AG09309 (cell line): ENCODE data around the gene FOSB.

Experiments
- DNase-seq: peaks from one replicate; pipeline ENCODE4 v3.0.0-alpha.2; 2010; ENCODE audit warnings: low read depth
- H3K4me3 ChIP-seq: 2 replicates; pipeline ENCODE4 v1.5.1; 2011; ENCODE audit warnings: mild to moderate bottlenecking, low read depth, low read length, moderate library complexity; ENCODE audit not compliant: control insufficient read depth
- TF ChIP-seq, protein P1 (sequence below): IDR thresholded peaks from 2 replicates; pipeline ENCODE4 v1.5.1; 2011; ENCODE audit warnings: mild to moderate bottlenecking, low read depth, low read length, inconsistent platforms; ENCODE audit not compliant: insufficient read depth, control insufficient read depth; ENCODE audit errors: missing control alignments

Gene FOSB

DNA sequence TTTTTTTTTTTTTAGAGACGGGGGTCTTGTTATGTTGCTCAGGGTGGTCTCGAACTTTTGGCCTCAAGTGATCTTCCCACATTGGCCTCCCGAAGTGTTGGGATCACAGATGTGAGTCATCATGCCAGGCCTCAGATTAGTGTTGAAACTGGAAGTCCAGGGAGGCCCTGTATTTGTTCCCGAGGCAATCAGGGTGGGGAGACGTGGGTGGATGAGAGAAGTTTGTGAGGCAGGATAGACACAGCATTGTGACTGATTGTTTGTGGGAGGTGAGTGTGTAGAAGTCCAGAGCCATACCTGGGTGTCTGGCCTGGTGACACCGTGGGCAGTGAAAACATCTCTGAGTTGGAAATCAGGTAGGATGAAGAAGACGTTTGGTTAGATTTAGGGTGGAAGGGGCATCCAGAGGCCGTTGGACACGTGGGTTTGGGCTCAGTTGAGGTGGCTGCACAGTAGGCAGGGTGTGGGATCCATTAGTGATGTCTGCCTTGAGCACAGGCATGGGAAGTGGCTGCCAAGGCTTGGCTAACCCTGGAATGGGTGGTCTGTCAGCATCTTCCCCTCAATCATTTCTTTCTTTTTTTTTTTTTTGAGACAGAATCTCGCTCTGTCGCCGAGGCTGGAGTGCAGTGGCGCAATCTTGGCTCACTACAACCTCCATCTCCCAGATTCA is 16.6 kb downstream of the FOSB start:
- no peak overlapping the region for H3K4me3 ChIP-seq
- TF ChIP-seq, protein P1, sequence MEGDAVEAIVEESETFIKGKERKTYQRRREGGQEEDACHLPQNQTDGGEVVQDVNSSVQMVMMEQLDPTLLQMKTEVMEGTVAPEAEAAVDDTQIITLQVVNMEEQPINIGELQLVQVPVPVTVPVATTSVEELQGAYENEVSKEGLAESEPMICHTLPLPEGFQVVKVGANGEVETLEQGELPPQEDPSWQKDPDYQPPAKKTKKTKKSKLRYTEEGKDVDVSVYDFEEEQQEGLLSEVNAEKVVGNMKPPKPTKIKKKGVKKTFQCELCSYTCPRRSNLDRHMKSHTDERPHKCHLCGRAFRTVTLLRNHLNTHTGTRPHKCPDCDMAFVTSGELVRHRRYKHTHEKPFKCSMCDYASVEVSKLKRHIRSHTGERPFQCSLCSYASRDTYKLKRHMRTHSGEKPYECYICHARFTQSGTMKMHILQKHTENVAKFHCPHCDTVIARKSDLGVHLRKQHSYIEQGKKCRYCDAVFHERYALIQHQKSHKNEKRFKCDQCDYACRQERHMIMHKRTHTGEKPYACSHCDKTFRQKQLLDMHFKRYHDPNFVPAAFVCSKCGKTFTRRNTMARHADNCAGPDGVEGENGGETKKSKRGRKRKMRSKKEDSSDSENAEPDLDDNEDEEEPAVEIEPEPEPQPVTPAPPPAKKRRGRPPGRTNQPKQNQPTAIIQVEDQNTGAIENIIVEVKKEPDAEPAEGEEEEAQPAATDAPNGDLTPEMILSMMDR = no peak
- DNase-seq = no peak

DNA sequence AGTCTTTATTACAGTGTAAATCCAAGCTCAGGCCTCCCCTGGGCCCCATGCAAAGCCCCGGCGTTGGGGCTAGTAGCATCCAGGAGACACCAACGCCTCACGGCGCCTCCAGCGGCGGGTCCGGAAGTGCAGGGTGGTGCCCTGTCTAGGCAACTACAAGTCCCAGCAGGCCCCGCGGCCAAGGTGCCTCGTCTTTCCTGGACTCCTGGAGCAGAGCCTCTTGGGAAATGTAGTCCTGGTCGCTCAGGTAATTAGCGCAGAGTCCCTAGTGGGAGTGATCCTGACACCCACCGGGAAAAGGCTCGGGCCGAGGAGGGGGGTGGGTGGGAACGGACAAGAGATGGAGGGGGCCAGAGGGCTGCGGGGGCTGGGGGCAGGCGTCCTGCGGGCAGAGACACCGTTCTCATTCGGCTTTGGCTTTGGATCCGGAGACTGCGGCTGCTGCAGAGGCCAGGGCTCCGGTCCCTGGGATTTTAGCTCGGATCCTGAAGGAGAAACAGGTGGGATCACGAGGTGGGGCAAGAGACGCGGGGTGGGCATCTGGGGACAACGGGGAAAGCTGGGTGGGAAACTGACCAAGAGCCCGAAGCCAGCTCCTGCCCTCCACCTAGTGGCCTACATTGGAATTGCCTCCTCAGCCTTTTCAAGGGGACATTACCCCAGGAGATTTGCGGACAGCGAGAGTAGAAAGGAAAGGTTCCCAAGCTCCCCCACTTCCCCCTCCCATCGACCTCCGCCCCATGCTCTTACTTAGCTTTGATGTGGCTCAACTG is 17.7 kb downstream of the FOSB start:
- H3K4me3 ChIP-seq = peak overlapping the region; percentile 69
- DNase-seq = peak; percentile 72
- TF ChIP-seq, protein P1 = peak; percentile 93

DNA sequence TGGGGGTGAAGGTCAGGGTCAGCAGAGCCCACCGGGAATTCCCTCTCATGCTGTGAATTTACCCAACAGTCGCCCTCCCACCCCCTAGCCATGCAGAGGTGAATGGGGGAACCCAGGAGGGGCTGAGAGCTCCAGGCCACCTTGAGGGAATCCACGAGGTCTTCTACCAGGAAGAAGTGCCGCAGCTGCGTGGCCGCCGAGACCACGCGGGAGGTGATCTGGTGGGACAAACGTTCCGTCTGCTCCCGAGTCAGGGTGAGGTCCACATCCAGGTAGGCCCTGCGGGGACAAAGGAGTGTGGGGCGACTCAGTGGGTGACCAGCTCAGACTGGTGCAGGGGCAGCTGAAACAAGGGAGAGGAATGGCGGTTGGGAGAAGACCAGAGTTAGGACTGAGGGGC is 20.9 kb downstream of the FOSB start:
- TF ChIP-seq, protein P1 = no peak
- no peak overlapping the region for H3K4me3 ChIP-seq
- no peak for DNase-seq

DNA sequence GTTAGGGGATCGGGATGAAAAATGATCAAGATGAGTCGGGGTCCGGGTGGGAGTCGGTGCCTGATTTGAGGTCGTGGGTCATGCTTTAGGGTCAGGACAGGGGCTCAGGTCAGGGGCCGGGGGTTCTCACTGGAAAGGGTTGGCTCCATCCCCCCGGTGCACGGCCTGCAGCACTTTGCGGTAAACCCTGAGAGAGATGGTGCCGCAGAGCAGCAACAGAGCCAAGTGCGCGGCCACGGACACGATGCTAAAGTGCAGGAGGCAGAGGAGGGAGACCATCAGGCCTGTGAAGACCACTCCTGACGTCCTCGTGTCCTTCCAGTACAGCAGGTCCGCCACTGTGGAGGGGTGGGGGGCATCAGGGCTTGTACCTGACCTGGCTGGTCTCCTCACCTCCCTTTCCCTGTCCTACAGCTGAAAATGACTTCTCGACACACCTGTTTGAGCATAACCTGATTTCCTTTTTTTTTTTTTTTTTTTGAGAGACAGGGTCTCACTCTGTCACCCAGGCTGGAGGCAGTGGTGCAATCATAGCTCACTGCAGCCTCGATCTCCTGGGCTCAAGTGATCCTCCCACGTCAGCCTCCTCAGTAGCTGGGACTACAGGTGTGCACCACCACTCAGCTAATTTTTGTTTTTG is 21.5 kb downstream of the FOSB start:
- TF ChIP-seq, protein P1 = no peak
- no peak overlapping the region for H3K4me3 ChIP-seq

DNA sequence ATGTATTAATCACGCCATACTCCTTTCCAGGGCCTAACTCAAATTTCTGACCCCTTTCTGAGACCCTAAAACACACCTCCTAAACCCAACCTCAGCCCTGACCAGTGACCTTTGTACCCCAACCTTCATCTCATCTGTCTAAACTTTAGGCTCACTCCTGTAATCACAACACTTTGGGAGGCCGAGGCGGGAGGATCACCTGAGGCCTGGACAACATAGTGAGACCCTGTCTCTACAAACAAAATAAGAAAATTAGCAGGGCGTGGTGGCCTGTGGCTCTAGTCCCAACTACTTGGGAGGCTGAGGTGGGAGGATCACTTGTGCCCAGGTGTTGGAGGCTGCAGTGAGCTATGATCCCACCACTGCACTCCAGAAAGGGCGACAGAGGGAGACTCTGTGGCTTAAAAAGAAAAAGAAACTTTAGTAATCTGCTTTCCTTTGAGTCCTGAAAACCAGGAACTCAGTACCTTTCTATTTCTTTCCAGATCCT is 24.4 kb downstream of the FOSB start:
- DNase-seq = no peak
- H3K4me3 ChIP-seq = no peak overlapping the region
- TF ChIP-seq, protein P1 = no peak

More for the DNA sequence above, 21.5 kb downstream of the FOSB start:
- no peak for DNase-seq

DNA sequence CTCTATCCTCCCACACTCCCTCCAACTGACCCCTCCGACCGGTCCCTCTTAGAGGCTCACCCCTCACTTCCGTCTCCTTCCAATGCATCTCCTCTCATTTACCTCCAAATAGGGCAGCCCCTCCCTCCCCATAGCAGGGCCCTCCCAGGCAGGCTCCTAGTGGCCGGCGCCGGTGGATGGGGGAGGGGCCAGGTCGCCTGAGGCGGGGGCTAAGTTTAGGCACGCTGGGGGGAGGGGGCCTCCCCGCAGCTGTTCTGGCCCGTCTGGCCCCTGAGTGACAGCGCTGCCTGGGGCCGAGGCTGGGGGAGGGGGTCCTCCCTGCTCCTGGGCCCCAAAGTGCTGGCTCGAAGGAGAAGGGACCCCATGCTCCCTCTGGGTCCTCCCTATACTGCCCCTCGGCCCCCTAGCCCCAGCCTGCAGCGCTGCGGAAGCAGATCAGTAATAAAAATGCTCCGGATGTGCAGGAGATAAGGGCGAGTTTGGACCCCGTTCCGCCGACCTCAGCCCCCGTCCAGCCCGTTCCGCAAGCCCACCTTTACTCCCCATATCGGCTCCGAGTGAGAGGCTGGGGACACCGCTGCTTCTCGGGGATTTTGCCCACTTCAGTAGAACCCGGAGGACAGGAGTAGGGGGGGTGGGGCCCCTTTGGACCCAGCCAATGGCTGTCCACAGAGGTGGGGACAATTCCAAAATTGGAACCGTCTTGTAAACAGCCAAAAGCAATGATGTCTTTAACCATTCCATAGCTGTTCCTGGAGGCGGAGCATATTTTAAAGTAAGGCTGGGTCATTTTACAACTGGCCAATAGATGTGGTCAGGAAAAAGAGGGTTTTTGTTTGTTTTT is 25.1 kb downstream of the FOSB start:
- no peak for DNase-seq
- H3K4me3 ChIP-seq = peak overlapping the region; percentile 64
- TF ChIP-seq, protein P1 = no peak
